CD8-positive, alpha-beta memory T cell (primary cell): ENCODE results near the gene UST. TPM values are rescaled to one million over a fixed set of nuclear protein-coding genes. Genes with fewer than 3 reads are reported as not detected.

ENCODE experiments used
- CTCF ChIA-PET: fragments of 350-600 bp; sonication (Branson Sonifier 250); formaldehyde crosslinking; loops from one replicate; lab custom pipeline; 2021; ENCODE audit warnings: antibody characterized with exemption; lab: Charles Lee
- POLR2A ChIA-PET: fragments of 350-600 bp; sonication (Branson Sonifier 250); formaldehyde crosslinking; loops from one replicate; lab custom pipeline; 2021; ENCODE audit warnings: antibody characterized with exemption; lab: Charles Lee
- DNase-seq, 5 donors: peaks; one replicate each; pipeline versions ENCODE4 v3.0.0 to v3.0.0-alpha.2; 2020 to 2022; ENCODE audit warnings: mixed read lengths in 1 of 5
- H3K27ac ChIP-seq: one replicate; pipeline ENCODE4 v1.7.0; 2013; ENCODE audit warnings: low read depth, mild to moderate bottlenecking, low read length, moderate library complexity
- H3K27me3 ChIP-seq: 2 replicates; pipeline ENCODE4 v1.7.0; 2013; ENCODE audit warnings: low read length, mild to moderate bottlenecking; ENCODE audit not compliant: insufficient read depth, poor library complexity, severe bottlenecking
- H3K36me3 ChIP-seq: 2 replicates; pipeline ENCODE4 v1.7.0; 2013; ENCODE audit warnings: mild to moderate bottlenecking, low read length, moderate library complexity; ENCODE audit not compliant: insufficient read depth
- H3K4me1 ChIP-seq: 2 replicates; pipeline ENCODE4 v1.7.0; 2013; ENCODE audit warnings: mild to moderate bottlenecking, low read length, moderate library complexity; ENCODE audit not compliant: insufficient read depth
- H3K4me3 ChIP-seq: 2 replicates; pipeline ENCODE4 v1.7.0; 2013; ENCODE audit warnings: mild to moderate bottlenecking, low read length
- H3K9me3 ChIP-seq: 2 replicates; pipeline ENCODE4 v1.7.0; 2013; ENCODE audit warnings: mild to moderate bottlenecking, low read length
- H3K27ac Mint-ChIP-seq, 8 donors: one replicate each; pipeline ENCODE4 v1.8.0; 2020 to 2021; ENCODE audit warnings: mixed read lengths in 8 of 8, mild to moderate bottlenecking in 6 of 8, inconsistent platforms in 3 of 8, moderate library complexity in 3 of 8
- H3K27me3 Mint-ChIP-seq, 2 donors: one replicate each; pipeline ENCODE4 v1.8.0; 2020 to 2021; ENCODE audit warnings: mixed read lengths in 2 of 2, mild to moderate bottlenecking in 1 of 2, moderate library complexity in 1 of 2
- H3K36me3 Mint-ChIP-seq, 3 donors: one replicate each; pipeline ENCODE4 v1.8.0; 2020 to 2021; ENCODE audit warnings: mixed read lengths in 3 of 3, inconsistent platforms in 1 of 3, mild to moderate bottlenecking in 1 of 3
- H3K4me1 Mint-ChIP-seq, 3 donors: one replicate each; pipeline ENCODE4 v1.8.0; 2020 to 2021; ENCODE audit warnings: mixed read lengths in 3 of 3, inconsistent platforms in 1 of 3, mild to moderate bottlenecking in 1 of 3
- H3K4me3 Mint-ChIP-seq, 7 donors: one replicate each; pipeline ENCODE4 v1.8.0; 2020 to 2021; ENCODE audit warnings: mixed read lengths in 7 of 7, mild to moderate bottlenecking in 6 of 7, moderate library complexity in 4 of 7, inconsistent platforms in 2 of 7
- H3K9me3 Mint-ChIP-seq, 5 donors: one replicate each; pipeline ENCODE4 v1.8.0; 2020 to 2022; ENCODE audit warnings: mixed read lengths in 5 of 5, mild to moderate bottlenecking in 3 of 5, moderate library complexity in 2 of 5, inconsistent platforms in 1 of 5
- polyA plus RNA-seq: library from polyadenylated mRNA; unstranded; fragments of 300-500 nt; fragmentation: Illumina TruSeq; gene quantifications from one replicate; pipeline ENCODE4 v1.2.3, GENCODE V29; 2021
- total RNA-seq, 2 experiments: library from RNA; stranded (reverse); gene quantifications; one replicate each; pipeline ENCODE4 v1.2.3, GENCODE V29; 2021

Gene UST
- total and polyA plus RNA-seq, 3 experiments from 2014 or later = 2.4 to 7.8 (median 6.4) TPM

DNA sequence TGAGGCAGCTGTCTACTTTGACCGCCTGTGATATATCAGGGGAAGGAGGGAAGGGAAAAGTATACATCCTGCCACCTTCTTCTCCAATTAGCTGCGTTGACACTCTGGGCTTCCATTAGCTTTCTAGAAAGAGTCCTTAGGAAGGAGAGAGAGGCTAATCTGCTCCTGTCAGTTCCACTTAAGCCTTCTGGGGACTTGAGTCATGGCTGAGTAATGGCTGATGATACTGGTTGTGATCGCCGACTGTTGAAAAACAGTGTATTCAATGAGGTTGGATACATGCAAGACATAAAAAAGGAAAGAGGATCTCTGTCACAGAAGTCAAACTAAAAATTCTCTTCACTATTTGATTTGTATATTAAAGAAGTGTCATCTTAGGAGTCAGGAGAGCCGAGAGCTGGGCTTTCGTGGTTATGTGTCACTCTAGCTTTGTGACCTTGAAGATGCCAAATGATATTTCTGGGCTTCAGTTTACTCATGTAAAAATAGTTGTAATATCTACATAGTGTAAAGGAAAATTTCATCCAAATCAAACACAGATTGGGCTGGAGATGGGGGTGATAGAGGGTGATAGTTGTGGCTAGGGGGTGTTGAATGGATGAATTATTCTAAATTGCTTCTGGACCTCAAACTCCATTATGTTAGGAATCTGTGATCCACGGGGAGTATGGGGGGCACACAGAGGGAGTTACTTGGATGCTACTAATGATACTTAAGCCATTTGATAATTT is 189.0 kb downstream of the UST start:
- no peaks in the 10 kb centered on the region for H3K9me3 Mint-ChIP-seq
- DNase-seq = no peak
- CTCF ChIA-PET = no interaction called here
- no peaks in the 10 kb centered on the region for H3K36me3 ChIP-seq
- H3K4me1 ChIP-seq = no peaks in the 10 kb centered on the region
- no peak overlapping the region for H3K4me3 Mint-ChIP-seq
- no peaks in the 10 kb centered on the region for H3K9me3 ChIP-seq
- no peaks in the 10 kb centered on the region for H3K36me3 Mint-ChIP-seq
- H3K4me1 Mint-ChIP-seq = no peaks in the 10 kb centered on the region
- no peaks in the 10 kb centered on the region for H3K27me3 Mint-ChIP-seq
- no peak overlapping the region for H3K27ac ChIP-seq
- H3K27ac Mint-ChIP-seq = peak overlapping the region in 1 of 8 donors; percentile 47
- POLR2A ChIA-PET = no interaction called here
- H3K27me3 ChIP-seq = no peaks in the 10 kb centered on the region
- no peak overlapping the region for H3K4me3 ChIP-seq

DNA sequence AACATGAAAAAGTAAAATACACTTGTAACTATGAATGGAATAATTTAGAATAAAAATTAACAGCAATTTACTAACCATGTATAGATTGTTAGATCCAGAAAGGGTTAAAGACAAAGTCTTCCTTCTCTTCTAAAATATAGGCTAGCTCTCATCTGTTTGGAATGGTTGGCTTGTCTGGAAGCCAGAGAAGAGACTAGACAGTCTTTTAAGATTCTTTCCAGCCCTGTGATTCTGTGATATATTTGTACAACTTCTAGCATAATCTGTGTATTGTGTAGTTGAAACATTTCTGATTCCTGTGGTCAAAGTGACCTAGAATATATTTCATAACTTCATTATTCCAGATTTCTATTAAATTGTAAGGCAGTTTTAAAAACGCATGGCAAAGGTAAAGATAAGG is 196.6 kb downstream of the UST start:
- Mint-ChIP-seq H3K27me3 (no peaks in the 10 kb centered on the region), H3K4me3 (no peak overlapping the region), H3K4me1 (peaks cover 0 to 7% (median 0%) of the 10 kb centered on the region in 3 donors), H3K9me3 (no peaks in the 10 kb centered on the region), H3K36me3 (peaks cover 0 to 2% (median 1%) of the 10 kb centered on the region in 3 donors), H3K27ac (no peak overlapping the region)
- Histone ChIP-seq H3K27me3 (no peaks in the 10 kb centered on the region), H3K4me1 (no peaks in the 10 kb centered on the region), H3K4me3 (no peak overlapping the region), H3K27ac (no peak overlapping the region), H3K36me3 (no peaks in the 10 kb centered on the region), H3K9me3 (no peaks in the 10 kb centered on the region)
- POLR2A ChIA-PET = no interaction called here
- no peak for DNase-seq
- CTCF ChIA-PET = interaction anchor here (2.0 to 2.5 kb wide), 2 partner anchors 366 to 383 kb away, joined by 6 to 9 read pairs; no protein-coding TSS in a partner anchor

GRCh38 chr6:148944608-148945007 is 197.8 kb downstream of the UST start:
- H3K9me3 ChIP-seq = no peaks in the 10 kb centered on the region
- POLR2A ChIA-PET = no interaction called here
- Mint-ChIP-seq H3K27ac (no peak overlapping the region), H3K4me3 (no peak overlapping the region), H3K36me3 (peaks cover 0 to 2% (median 1%) of the 10 kb centered on the region in 3 donors), H3K4me1 (peaks cover 0 to 7% (median 0%) of the 10 kb centered on the region in 3 donors), H3K27me3 (no peaks in the 10 kb centered on the region), H3K9me3 (no peaks in the 10 kb centered on the region)
- H3K4me1 ChIP-seq = no peaks in the 10 kb centered on the region
- DNase-seq = no peak
- no peaks in the 10 kb centered on the region for H3K36me3 ChIP-seq
- no peak overlapping the region for H3K27ac ChIP-seq
- no peak overlapping the region for H3K4me3 ChIP-seq
- CTCF ChIA-PET = interaction anchor here (1.3 to 2.5 kb wide), 4 partner anchors 197 to 385 kb away, joined by 3 to 9 read pairs (median 5); partner anchors contain the start of gene UST
- H3K27me3 ChIP-seq = no peaks in the 10 kb centered on the region

- no peaks in the 10 kb centered on the region for H3K27me3 Mint-ChIP-seq
- H3K36me3 Mint-ChIP-seq = peaks cover 0 to 4% (median 2%) of the 10 kb centered on the region in 3 donors
- H3K9me3 ChIP-seq = no peaks in the 10 kb centered on the region
- POLR2A ChIA-PET = no interaction called here
- H3K27ac ChIP-seq = no peak overlapping the region
- H3K4me3 Mint-ChIP-seq = no peak overlapping the region
- H3K27ac Mint-ChIP-seq = peak overlapping the region in 1 of 8 donors; percentile 24
- no peaks in the 10 kb centered on the region for H3K9me3 Mint-ChIP-seq
- no peak overlapping the region for H3K4me3 ChIP-seq
- H3K4me1 ChIP-seq = no peaks in the 10 kb centered on the region
- CTCF ChIA-PET = interaction anchor here (0.6 to 2.5 kb wide), 6 partner anchors 25 to 385 kb away, joined by 3 to 9 read pairs (median 4); partner anchors contain the start of gene UST
- no peak for DNase-seq
- no peaks in the 10 kb centered on the region for H3K36me3 ChIP-seq
- peaks cover 0 to 7% (median 0%) of the 10 kb centered on the region in 3 donors for H3K4me1 Mint-ChIP-seq
- H3K27me3 ChIP-seq = no peaks in the 10 kb centered on the region
Observed at GRCh38 chr6:148945301-148946021, 198.6 kb downstream of the UST start.

DNA sequence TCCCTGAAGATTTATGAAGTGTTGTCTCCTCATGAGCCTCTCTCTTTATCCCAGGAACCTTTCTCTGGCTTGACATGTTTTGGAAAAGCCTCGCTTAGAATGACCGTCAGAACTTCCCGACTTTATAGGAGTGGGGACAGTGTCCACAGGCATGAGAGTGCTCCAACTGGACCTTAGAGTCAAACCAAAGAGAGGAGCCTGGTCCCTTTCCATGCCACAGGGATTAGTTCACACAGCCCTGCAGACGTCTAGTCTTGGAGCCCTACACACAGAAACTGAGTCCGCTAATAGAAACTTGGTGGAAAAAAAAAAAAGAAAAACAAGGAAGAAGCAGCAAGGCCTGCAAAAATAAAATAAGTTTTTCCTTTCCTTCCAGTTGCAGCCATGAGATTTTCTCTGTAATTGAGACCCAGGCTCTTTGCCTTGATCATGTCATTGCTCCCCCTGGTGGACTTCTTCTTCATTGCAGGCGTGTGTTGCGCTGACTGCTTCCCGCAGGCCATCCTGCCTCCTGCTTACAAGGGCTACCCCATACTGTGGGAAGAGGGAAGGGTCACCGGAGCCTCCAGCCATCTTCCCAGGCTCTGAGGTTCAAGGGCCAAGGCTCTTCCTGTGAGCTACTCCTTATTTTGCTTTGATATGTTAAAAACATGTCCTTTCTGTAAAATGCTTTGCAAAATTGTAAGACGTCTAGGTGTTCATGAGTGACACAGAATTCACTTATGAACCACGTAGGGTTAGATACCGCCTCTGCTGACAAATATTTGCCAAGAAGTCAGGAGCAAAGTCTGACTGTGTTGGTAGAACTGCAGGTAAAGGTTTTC is 201.0 kb downstream of the UST start:
- ChIA-PET POLR2A (no interaction called here), CTCF (interaction anchor here (0.5 to 1.4 kb wide), 10 partner anchors 9 to 388 kb away, joined by 3 to 5 read pairs (median 3); no protein-coding TSS in a partner anchor)
- Histone ChIP-seq H3K4me1 (no peaks in the 10 kb centered on the region), H3K9me3 (no peaks in the 10 kb centered on the region), H3K4me3 (no peak overlapping the region), H3K27ac (no peak overlapping the region), H3K27me3 (no peaks in the 10 kb centered on the region), H3K36me3 (no peaks in the 10 kb centered on the region)
- H3K4me1 Mint-ChIP-seq = peaks cover 0 to 7% (median 0%) of the 10 kb centered on the region in 3 donors
- no peaks in the 10 kb centered on the region for H3K27me3 Mint-ChIP-seq
- no peaks in the 10 kb centered on the region for H3K9me3 Mint-ChIP-seq
- peak overlapping the region in 1 of 8 donors; percentile 2 for H3K27ac Mint-ChIP-seq
- no peak overlapping the region for H3K4me3 Mint-ChIP-seq
- peaks cover 0 to 6% (median 0%) of the 10 kb centered on the region in 3 donors for H3K36me3 Mint-ChIP-seq
- DNase-seq = peak; percentile 60 to 88 (median 73)

GRCh38 chr6:148951662-148952061 is 204.8 kb downstream of the UST start:
- no peaks in the 10 kb centered on the region for H3K36me3 ChIP-seq
- H3K4me1 ChIP-seq = no peaks in the 10 kb centered on the region
- Mint-ChIP-seq H3K27ac (peak overlapping the region in 1 of 8 donors; percentile 63), H3K36me3 (peaks cover 5 to 11% (median 10%) of the 10 kb centered on the region in 3 donors), H3K4me1 (peaks cover 0 to 7% (median 0%) of the 10 kb centered on the region in 3 donors), H3K27me3 (no peaks in the 10 kb centered on the region), H3K9me3 (no peaks in the 10 kb centered on the region), H3K4me3 (no peak overlapping the region)
- POLR2A ChIA-PET = no interaction called here
- no peak overlapping the region for H3K4me3 ChIP-seq
- no peaks in the 10 kb centered on the region for H3K27me3 ChIP-seq
- H3K9me3 ChIP-seq = no peaks in the 10 kb centered on the region
- CTCF ChIA-PET = interaction anchor here (1.3 kb wide), 1 partner anchor 204 kb away, joined by 3 read pairs; no protein-coding TSS in a partner anchor
- H3K27ac ChIP-seq = no peak overlapping the region
- no peak for DNase-seq

DNA sequence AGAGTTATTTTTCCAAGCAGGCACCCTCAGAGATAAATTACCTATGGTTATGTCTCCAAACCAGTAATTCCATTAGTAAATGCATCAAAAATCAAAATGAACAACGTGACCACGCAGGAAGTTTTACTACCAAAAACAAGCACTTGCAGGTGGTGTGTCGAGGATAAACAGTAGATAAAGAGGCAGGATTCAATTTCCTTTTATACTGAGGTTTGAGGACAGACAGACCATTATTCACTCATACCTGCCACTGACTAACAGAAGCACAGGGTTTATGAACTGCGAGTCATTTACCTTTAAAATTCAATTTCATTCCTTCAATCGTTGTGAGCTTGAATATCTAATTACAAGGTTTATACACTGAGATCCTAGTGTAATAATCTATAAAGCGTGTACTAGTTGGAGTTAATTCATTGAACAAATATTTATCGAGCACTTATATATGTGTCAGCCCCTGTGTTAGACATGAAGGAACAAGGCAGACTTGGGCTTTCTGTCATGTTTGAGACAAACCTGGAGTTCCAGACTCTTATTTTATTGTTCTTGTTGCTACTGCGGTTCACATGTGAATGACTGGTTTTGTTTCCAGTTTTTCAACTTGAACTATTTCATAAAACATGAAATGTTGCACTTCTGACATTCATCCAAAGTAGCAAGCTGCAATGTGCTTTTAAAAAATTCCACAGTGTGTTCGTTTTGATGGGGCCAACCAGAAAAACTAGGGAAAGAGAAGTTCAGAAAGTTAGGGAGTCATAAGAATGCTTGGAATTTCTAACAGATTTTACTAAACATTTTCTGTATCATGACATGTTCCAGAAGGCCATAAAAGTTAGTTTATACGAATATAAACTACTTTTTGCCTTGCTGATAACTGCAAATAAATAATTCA is 205.6 kb downstream of the UST start:
- Histone ChIP-seq H3K9me3 (no peaks in the 10 kb centered on the region), H3K27me3 (no peaks in the 10 kb centered on the region), H3K27ac (no peak overlapping the region), H3K36me3 (no peaks in the 10 kb centered on the region), H3K4me1 (no peaks in the 10 kb centered on the region), H3K4me3 (no peak overlapping the region)
- ChIA-PET POLR2A (no interaction called here), CTCF (interaction anchor here (1.3 kb wide), 1 partner anchor 205 kb away, joined by 3 read pairs; no protein-coding TSS in a partner anchor)
- Mint-ChIP-seq H3K27me3 (no peaks in the 10 kb centered on the region), H3K36me3 (peaks cover 5 to 14% (median 11%) of the 10 kb centered on the region in 3 donors), H3K4me3 (no peak overlapping the region), H3K27ac (no peak overlapping the region), H3K4me1 (peaks cover 0 to 7% (median 0%) of the 10 kb centered on the region in 3 donors), H3K9me3 (no peaks in the 10 kb centered on the region)
- no peak for DNase-seq
